MM.1S (cell line): ENCODE data around the gene WSB1.

ENCODE experiments used
- EZH2 ChIP-seq: fragments of 300-600 bp; sonication (generic); optimal IDR thresholded peaks from 2 replicates; pipeline ENCODE3; 2017; ENCODE audit warnings: low read depth, mild to moderate bottlenecking, antibody characterized with exemption, low read length, mixed read lengths
- EZH2phosphoT487 ChIP-seq: fragments of 300-600 bp; sonication (generic); IDR thresholded peaks from 2 replicates; pipeline ENCODE4 v1.6.1; 2018; ENCODE audit warnings: antibody characterized with exemption, low read length
- TF ChIP-seq, protein P1 (sequence below): fragments of 300-600 bp; sonication (generic); IDR thresholded peaks from 2 replicates; pipeline ENCODE4 v1.5.1; 2016; ENCODE audit warnings: antibody characterized with exemption, low read length, mixed read lengths

DNA sequence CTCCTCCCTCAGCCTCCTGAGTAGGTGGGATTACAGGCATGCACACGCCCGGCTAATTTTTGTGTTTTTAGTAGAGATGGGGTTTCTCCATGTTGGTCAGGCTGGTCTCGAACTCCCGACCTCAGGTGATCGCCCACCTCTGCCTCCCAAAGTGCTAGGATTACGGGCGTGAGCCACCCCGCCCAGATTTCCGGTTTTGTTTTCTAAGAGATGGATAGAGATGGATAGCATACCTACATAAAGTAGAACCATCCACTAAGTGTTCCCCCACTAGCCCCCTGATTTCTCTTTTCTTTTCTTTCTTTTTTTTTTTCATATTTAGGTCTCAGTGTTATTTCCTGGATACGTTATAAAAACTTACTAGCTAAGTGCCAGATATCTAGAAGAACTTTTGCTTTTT lies 2.0 kb downstream of the WSB1 start:
- no peak for TF ChIP-seq EZH2phosphoT487
- TF ChIP-seq, protein P1, sequence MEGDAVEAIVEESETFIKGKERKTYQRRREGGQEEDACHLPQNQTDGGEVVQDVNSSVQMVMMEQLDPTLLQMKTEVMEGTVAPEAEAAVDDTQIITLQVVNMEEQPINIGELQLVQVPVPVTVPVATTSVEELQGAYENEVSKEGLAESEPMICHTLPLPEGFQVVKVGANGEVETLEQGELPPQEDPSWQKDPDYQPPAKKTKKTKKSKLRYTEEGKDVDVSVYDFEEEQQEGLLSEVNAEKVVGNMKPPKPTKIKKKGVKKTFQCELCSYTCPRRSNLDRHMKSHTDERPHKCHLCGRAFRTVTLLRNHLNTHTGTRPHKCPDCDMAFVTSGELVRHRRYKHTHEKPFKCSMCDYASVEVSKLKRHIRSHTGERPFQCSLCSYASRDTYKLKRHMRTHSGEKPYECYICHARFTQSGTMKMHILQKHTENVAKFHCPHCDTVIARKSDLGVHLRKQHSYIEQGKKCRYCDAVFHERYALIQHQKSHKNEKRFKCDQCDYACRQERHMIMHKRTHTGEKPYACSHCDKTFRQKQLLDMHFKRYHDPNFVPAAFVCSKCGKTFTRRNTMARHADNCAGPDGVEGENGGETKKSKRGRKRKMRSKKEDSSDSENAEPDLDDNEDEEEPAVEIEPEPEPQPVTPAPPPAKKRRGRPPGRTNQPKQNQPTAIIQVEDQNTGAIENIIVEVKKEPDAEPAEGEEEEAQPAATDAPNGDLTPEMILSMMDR: no peak
- TF ChIP-seq EZH2: no peak
